B cell (primary cell): ENCODE data around the gene ATP9A. TPM values are rescaled to one million over a fixed set of nuclear protein-coding genes. Genes with fewer than 3 reads are reported as not detected.
"Not testable (repeated sequence)": the region's sequence is repeated elsewhere in the genome, so short reads cannot be mapped to it uniquely, and the experiment has no call there.

ENCODE experiments used
- ATAC-seq: fragments of 200-7000 bp; cut with Tn5 transposase; one replicate; pipeline ENCODE4 v1.10.0; 2021; ENCODE audit warnings: low read depth, mild to moderate bottlenecking, moderate number of reproducible peaks, moderate library complexity
- CTCF ChIA-PET: fragments of 350-600 bp; sonication (Branson Sonifier 250); formaldehyde crosslinking; loops from one replicate; lab custom pipeline; 2021; ENCODE audit warnings: antibody characterized with exemption, inconsistent platforms; lab: Charles Lee
- POLR2A ChIA-PET: fragments of 350-600 bp; sonication (Branson Sonifier 250); formaldehyde crosslinking; loops from one replicate; lab custom pipeline; 2021; ENCODE audit warnings: antibody characterized with exemption; lab: Charles Lee
- DNase-seq: peaks from one replicate; pipeline ENCODE4 v3.0.0; 2013
- H2AFZ ChIP-seq: 2 replicates; pipeline ENCODE4 v1.6.1; 2012; ENCODE audit warnings: mild to moderate bottlenecking, low read depth, low read length; ENCODE audit not compliant: insufficient read depth, poor library complexity, severe bottlenecking
- H3K27ac ChIP-seq, 2 donors: 1 replicate in 1 of 2; 2 replicates in 1 of 2; pipeline ENCODE4 v1.5.1; 2012 to 2013; ENCODE audit warnings: low read length in 2 of 2, mild to moderate bottlenecking in 2 of 2, moderate library complexity in 1 of 2
- H3K27me3 ChIP-seq, 4 experiments: fragments of 200-600 bp in 1 of 4; sonication (generic) in 1 of 4; replicated peaks in 1 of 4; 1 replicate in 2 of 4; 2 replicates in 2 of 4; pipeline versions ENCODE4 v1.6.1 to v1.7.0; 2013 to 2016; ENCODE audit warnings: low read length in 3 of 4, mild to moderate bottlenecking in 2 of 4, mixed read lengths in 1 of 4, moderate library complexity in 1 of 4; ENCODE audit not compliant: insufficient read depth in 4 of 4, control insufficient read depth in 3 of 4; ENCODE audit errors: control extremely low read depth in 1 of 4
- H3K36me3 ChIP-seq, 2 experiments: replicated peaks in 1 of 2; 1 replicate in 1 of 2; 2 replicates in 1 of 2; pipeline versions ENCODE4 v1.6.1 to v1.7.1; 2013; ENCODE audit warnings: low read length in 1 of 2; ENCODE audit not compliant: insufficient read depth in 2 of 2, control insufficient read depth in 1 of 2; ENCODE audit errors: control extremely low read depth in 1 of 2, extremely low read depth in 1 of 2
- H3K4me1 ChIP-seq, 2 donors: fragments of 200-600 bp in 1 of 2; sonication (generic) in 1 of 2; 1 replicate in 1 of 2; 2 replicates in 1 of 2; pipeline versions ENCODE4 v1.5.1 to v1.6.1; 2013 to 2017; ENCODE audit warnings: low read length in 2 of 2; ENCODE audit not compliant: control insufficient read depth in 2 of 2, insufficient read depth in 2 of 2
- H3K4me2 ChIP-seq: replicated peaks from 2 replicates; pipeline ENCODE3; 2012; ENCODE audit warnings: mild to moderate bottlenecking, low read depth, low read length; ENCODE audit not compliant: poor library complexity, severe bottlenecking
- H3K4me3 ChIP-seq, 5 experiments: fragments of 200-600 bp in 1 of 5; sonication (generic) in 1 of 5; 1 replicate in 3 of 5; 2 replicates in 2 of 5; pipeline versions ENCODE4 v1.5.1 to v1.7.0; 2011 to 2016; ENCODE audit warnings: low read length in 4 of 5, mild to moderate bottlenecking in 4 of 5, low read depth in 2 of 5, control low read depth in 1 of 5, moderate library complexity in 1 of 5; ENCODE audit not compliant: insufficient read depth in 1 of 5; ENCODE audit errors: control extremely low read depth in 1 of 5, extremely low read depth in 1 of 5
- H3K79me2 ChIP-seq: fragments of 200-600 bp; sonication (generic); one replicate; pipeline ENCODE4 v1.6.0; 2016; ENCODE audit warnings: low read length; ENCODE audit not compliant: control insufficient read depth, insufficient read depth
- H3K9ac ChIP-seq: fragments of 200-600 bp; sonication (generic); 2 replicates; pipeline ENCODE4 v1.6.1; 2017; ENCODE audit warnings: mild to moderate bottlenecking, low read length, moderate library complexity
- H3K9me3 ChIP-seq, 3 donors: one replicate each; pipeline versions ENCODE4 v1.6.1 to v1.7.1; 2013; ENCODE audit warnings: low read length in 2 of 3; ENCODE audit not compliant: control insufficient read depth in 2 of 3, insufficient read depth in 1 of 3; ENCODE audit errors: control extremely low read depth in 1 of 3
- H4K20me1 ChIP-seq: 2 replicates; pipeline ENCODE4 v1.6.0; 2012; ENCODE audit warnings: mild to moderate bottlenecking, low read length; ENCODE audit not compliant: insufficient read depth, control insufficient read depth, poor library complexity, severe bottlenecking
- H3K27ac Mint-ChIP-seq: one replicate; pipeline ENCODE4 v1.8.0; 2021; ENCODE audit warnings: mixed read lengths
- H3K27me3 Mint-ChIP-seq: one replicate; pipeline ENCODE4 v1.8.0; 2021; ENCODE audit warnings: mixed read lengths
- H3K4me1 Mint-ChIP-seq: one replicate; pipeline ENCODE4 v1.8.0; 2021; ENCODE audit warnings: mixed read lengths
- H3K4me3 Mint-ChIP-seq: one replicate; pipeline ENCODE4 v1.8.0; 2021; ENCODE audit warnings: mixed read lengths
- H3K9me3 Mint-ChIP-seq: one replicate; pipeline ENCODE4 v1.8.0; 2022; ENCODE audit warnings: mixed read lengths; ENCODE audit not compliant: insufficient read depth
- EZH2 ChIP-seq: IDR thresholded peaks from 2 replicates; pipeline ENCODE4 v1.6.1; 2012; ENCODE audit warnings: borderline replicate concordance, low read depth, mild to moderate bottlenecking, moderate library complexity, low read length; ENCODE audit not compliant: insufficient read depth, poor library complexity, severe bottlenecking
- WGBS: methylation state at CpG from one replicate; pipeline ENCODE4 v1.1.5; 2013; ENCODE audit warnings: missing lambda C conversion rate; ENCODE audit not compliant: insufficient coverage; 5-methylcytosine and 5-hydroxymethylcytosine counted together
- intact Hi-C: fragments of 100-400 bp; cut with micrococcal nuclease; formaldehyde crosslinking; loops from one replicate; pipeline ENCODE4 v1.10.0; 2022
- polyA plus RNA-seq: library from polyadenylated mRNA; depleted of rRNA; stranded (reverse); fragments of >200 nt; gene quantifications from 2 replicates; pipeline ENCODE4 v1.2.3, GENCODE V29; 2012
- total RNA-seq, 2 donors: library from RNA; stranded (reverse); fragments of 120-200 nt in 1 of 2; gene quantifications; 1 replicate in 1 of 2; 2 replicates in 1 of 2; pipeline versions ENCODE4 v1.2.3 to v1.2.4, GENCODE V29; 2013 to 2022
- TF ChIP-seq, protein P1 (sequence below): fragments of 200-600 bp; IDR thresholded peaks from one replicate; pipeline ENCODE4 v1.8.0; 2022; ENCODE audit warnings: antibody characterized with exemption, mild to moderate bottlenecking

Gene ATP9A
- total and polyA plus RNA-seq, 2 donors (not counting 1 experiment from before 2014, with no cell fraction given) = 0.13 to 0.22 TPM

- ATAC-seq (no peak), DNase-seq (no peak)
- ChIA-PET POLR2A (no interaction called here), CTCF (interaction anchor here (1.7 kb wide), 1 partner anchor 25 kb away, joined by 8 read pairs; no protein-coding TSS in a partner anchor)
- H3K27ac Mint-ChIP-seq = no peak overlapping the region
- H3K27ac ChIP-seq = no peak overlapping the region
- H3K79me2 ChIP-seq = no peaks in the 10 kb centered on the region
- no peaks in the 10 kb centered on the region for H3K4me1 ChIP-seq
- TF ChIP-seq, protein P1, sequence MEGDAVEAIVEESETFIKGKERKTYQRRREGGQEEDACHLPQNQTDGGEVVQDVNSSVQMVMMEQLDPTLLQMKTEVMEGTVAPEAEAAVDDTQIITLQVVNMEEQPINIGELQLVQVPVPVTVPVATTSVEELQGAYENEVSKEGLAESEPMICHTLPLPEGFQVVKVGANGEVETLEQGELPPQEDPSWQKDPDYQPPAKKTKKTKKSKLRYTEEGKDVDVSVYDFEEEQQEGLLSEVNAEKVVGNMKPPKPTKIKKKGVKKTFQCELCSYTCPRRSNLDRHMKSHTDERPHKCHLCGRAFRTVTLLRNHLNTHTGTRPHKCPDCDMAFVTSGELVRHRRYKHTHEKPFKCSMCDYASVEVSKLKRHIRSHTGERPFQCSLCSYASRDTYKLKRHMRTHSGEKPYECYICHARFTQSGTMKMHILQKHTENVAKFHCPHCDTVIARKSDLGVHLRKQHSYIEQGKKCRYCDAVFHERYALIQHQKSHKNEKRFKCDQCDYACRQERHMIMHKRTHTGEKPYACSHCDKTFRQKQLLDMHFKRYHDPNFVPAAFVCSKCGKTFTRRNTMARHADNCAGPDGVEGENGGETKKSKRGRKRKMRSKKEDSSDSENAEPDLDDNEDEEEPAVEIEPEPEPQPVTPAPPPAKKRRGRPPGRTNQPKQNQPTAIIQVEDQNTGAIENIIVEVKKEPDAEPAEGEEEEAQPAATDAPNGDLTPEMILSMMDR = no peak
- no peak for TF ChIP-seq EZH2
- H3K4me1 Mint-ChIP-seq = no peaks in the 10 kb centered on the region
- no peak overlapping the region for H3K4me3 Mint-ChIP-seq
- 94% methylated on average over 20 of the region's 25 CpGs for WGBS
- no peaks in the 10 kb centered on the region for H4K20me1 ChIP-seq
- H2AFZ ChIP-seq = no peak overlapping the region
- H3K27me3 ChIP-seq = peaks cover 0 to 16% (median 2%) of the 10 kb centered on the region in 4 experiments
- peaks cover 0 to 7% (median 0%) of the 10 kb centered on the region in 3 donors for H3K9me3 ChIP-seq
- no peak overlapping the region for H3K4me3 ChIP-seq
- intact Hi-C loops = no loop called here
- no peak overlapping the region for H3K4me2 ChIP-seq
- no peaks in the 10 kb centered on the region for H3K36me3 ChIP-seq
- no peak overlapping the region for H3K9ac ChIP-seq
- peaks cover 30% of the 10 kb centered on the region for H3K27me3 Mint-ChIP-seq
- peaks cover 7% of the 10 kb centered on the region for H3K9me3 Mint-ChIP-seq
Measured at GRCh38 chr20:51569815-51570738, 198.1 kb downstream of the ATP9A start.

DNA sequence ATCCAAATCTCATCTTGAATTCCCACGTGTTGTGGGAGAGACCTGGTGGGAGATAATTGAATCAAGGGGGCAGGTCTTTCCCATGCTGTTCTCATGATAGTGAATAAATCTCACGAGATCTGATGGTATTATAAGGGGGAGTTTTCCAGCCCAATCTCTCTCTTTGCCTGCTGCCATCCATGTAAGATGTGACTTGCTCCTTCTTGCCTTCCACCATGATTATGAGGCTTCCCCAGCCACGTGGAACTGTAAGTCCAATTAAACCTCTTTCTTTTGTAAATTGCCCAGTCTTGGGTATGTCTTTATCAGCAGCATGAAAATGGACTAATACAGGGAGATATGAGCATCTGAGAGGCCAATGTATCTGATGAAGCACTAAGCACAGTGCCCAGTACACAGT is 199.7 kb downstream of the ATP9A start:
- ATAC-seq, H3K27ac ChIP-seq, H3K4me2 ChIP-seq, H3K4me3 ChIP-seq, H3K4me1 Mint-ChIP-seq, intact Hi-C loops, H3K9me3 Mint-ChIP-seq, H3K9me3 ChIP-seq, H4K20me1 ChIP-seq, H3K36me3 ChIP-seq, DNase-seq, POLR2A ChIA-PET, H2AFZ ChIP-seq, H3K79me2 ChIP-seq, H3K4me3 Mint-ChIP-seq, H3K9ac ChIP-seq, H3K4me1 ChIP-seq, H3K27ac Mint-ChIP-seq: not testable (repeated sequence)
- peaks cover 0 to 24% (median 9%) of the 10 kb centered on the region in 4 experiments for H3K27me3 ChIP-seq
- CTCF ChIA-PET = interaction anchor here (1.0 to 2.1 kb wide), 2 partner anchors 182 to 196 kb away, joined by 3 to 7 read pairs; no protein-coding TSS in a partner anchor
- H3K27me3 Mint-ChIP-seq = peaks cover 38% of the 10 kb centered on the region
- WGBS = 80% methylated on average over 1 of the region's 3 CpGs
